IMR-90 (cell line): ENCODE data around the gene OGG1.

Experiments used
- BHLHE40 ChIP-seq: fragments of 150-350 bp; IDR thresholded peaks from 2 replicates; pipeline ENCODE4 v1.6.1; 2016; ENCODE audit warnings: mild to moderate bottlenecking, low read depth, low read length
- CEBPB ChIP-seq: IDR thresholded peaks from 2 replicates; pipeline ENCODE4 v1.6.1; 2012; ENCODE audit warnings: low read depth, low read length, improper control_type of control experiment
- CTCF ChIP-seq: conservative IDR thresholded peaks from 2 replicates; pipeline ENCODE4 v1.5.1; 2012; ENCODE audit warnings: mild to moderate bottlenecking, low read depth, low read length, improper control_type of control experiment
- MAFK ChIP-seq: IDR thresholded peaks from 2 replicates; pipeline ENCODE4 v1.6.1; 2012; ENCODE audit warnings: low read depth, low read length, improper control_type of control experiment
- MAZ ChIP-seq: IDR thresholded peaks from 2 replicates; pipeline ENCODE4 v1.6.1; 2012; ENCODE audit warnings: low read depth, mild to moderate bottlenecking, low read length, improper control_type of control experiment, moderate library complexity, borderline replicate concordance
- MXI1 ChIP-seq: IDR thresholded peaks from 2 replicates; pipeline ENCODE4 v1.6.1; 2012; ENCODE audit warnings: low read depth, mild to moderate bottlenecking, low read length, moderate library complexity, borderline replicate concordance
- POLR2A ChIP-seq: IDR thresholded peaks from 2 replicates; pipeline ENCODE4 v1.6.1; 2012; ENCODE audit warnings: mild to moderate bottlenecking, low read depth, low read length
- RAD21 ChIP-seq: IDR thresholded peaks from 2 replicates; pipeline ENCODE4 v1.6.1; 2012; ENCODE audit warnings: low read length, improper control_type of control experiment
- RCOR1 ChIP-seq: IDR thresholded peaks from 2 replicates; pipeline ENCODE4 v1.6.1; 2012; ENCODE audit warnings: mild to moderate bottlenecking, low read length, improper control_type of control experiment; ENCODE audit not compliant: insufficient replicate concordance
- RFX5 ChIP-seq: IDR thresholded peaks from 2 replicates; pipeline ENCODE4 v1.8.0; 2012; ENCODE audit warnings: low read depth, mild to moderate bottlenecking, low read length, moderate library complexity
- SMC3 ChIP-seq: fragments of 150-350 bp; IDR thresholded peaks from 2 replicates; pipeline ENCODE4 v1.6.1; 2016; ENCODE audit warnings: low read depth, mild to moderate bottlenecking, antibody characterized with exemption, low read length, moderate library complexity
- USF2 ChIP-seq: fragments of 150-350 bp; IDR thresholded peaks from 2 replicates; pipeline ENCODE4 v1.6.1; 2017; ENCODE audit warnings: mild to moderate bottlenecking, antibody characterized with exemption, low read length, low read depth
- TF ChIP-seq, protein P1 (sequence below): fragments of 150-350 bp; IDR thresholded peaks from 2 replicates; pipeline ENCODE4 v1.6.1; 2016; ENCODE audit warnings: low read depth, mild to moderate bottlenecking, low read length, moderate library complexity, borderline replicate concordance

- TF ChIP-seq CTCF (no peak), USF2 (no peak), RAD21 (no peak), MXI1 (no peak), RFX5 (no peak), POLR2A (no peak), RCOR1 (no peak), MAFK (no peak), BHLHE40 (no peak), SMC3 (no peak), MAZ (no peak), CEBPB (no peak)
- TF ChIP-seq, protein P1, sequence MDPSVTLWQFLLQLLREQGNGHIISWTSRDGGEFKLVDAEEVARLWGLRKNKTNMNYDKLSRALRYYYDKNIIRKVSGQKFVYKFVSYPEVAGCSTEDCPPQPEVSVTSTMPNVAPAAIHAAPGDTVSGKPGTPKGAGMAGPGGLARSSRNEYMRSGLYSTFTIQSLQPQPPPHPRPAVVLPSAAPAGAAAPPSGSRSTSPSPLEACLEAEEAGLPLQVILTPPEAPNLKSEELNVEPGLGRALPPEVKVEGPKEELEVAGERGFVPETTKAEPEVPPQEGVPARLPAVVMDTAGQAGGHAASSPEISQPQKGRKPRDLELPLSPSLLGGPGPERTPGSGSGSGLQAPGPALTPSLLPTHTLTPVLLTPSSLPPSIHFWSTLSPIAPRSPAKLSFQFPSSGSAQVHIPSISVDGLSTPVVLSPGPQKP: no peak
Measured at GRCh38 chr3:9797196-9797945, 47.6 kb downstream of the OGG1 start.
